WI38 (cell line): ENCODE results near the gene DPH3.
A peak's percentile ranks its signal among the peaks of the same experiment; 100 is the strongest.

Source experiments
- H3K4me3 ChIP-seq: 2 replicates; pipeline ENCODE4 v1.5.1; 2011; ENCODE audit warnings: low read depth, mild to moderate bottlenecking, control low read depth, low read length
- CTCF ChIP-seq: IDR thresholded peaks from 2 replicates; pipeline ENCODE4 v1.5.1; 2012; ENCODE audit warnings: low read depth, mild to moderate bottlenecking, control low read depth, low read length

Gene DPH3

GRCh38 chr3:16264174-16264707 is 502 bp downstream of the DPH3 start:
- peak overlapping the region; percentile 82 for H3K4me3 ChIP-seq
- no peak for TF ChIP-seq CTCF

GRCh38 chr3:16262174-16262573 is 2.6 kb downstream of the DPH3 start:
- no peak for TF ChIP-seq CTCF
- H3K4me3 ChIP-seq, result no peak overlapping the region

- no peak for TF ChIP-seq CTCF
- H3K4me3 ChIP-seq, result no peak overlapping the region
These were observed 4.7 kb downstream of the DPH3 start for GRCh38 chr3:16260046-16260445.

GRCh38 chr3:16258866-16259265 is 5.9 kb downstream of the DPH3 start:
- no peak for TF ChIP-seq CTCF

GRCh38 chr3:16258177-16258576 is 6.6 kb downstream of the DPH3 start:
- H3K4me3 ChIP-seq, result no peak overlapping the region
- no peak for TF ChIP-seq CTCF

More at GRCh38 chr3:16258866-16259265, 5.9 kb downstream of the DPH3 start:
- H3K4me3 ChIP-seq, result no peak overlapping the region

GRCh38 chr3:16257309-16257708 is 7.4 kb downstream of the DPH3 start:
- no peak for TF ChIP-seq CTCF

GRCh38 chr3:16255726-16256125 is 9.0 kb downstream of the DPH3 start:
- no peak overlapping the region for H3K4me3 ChIP-seq
- TF ChIP-seq CTCF, result no peak

More at GRCh38 chr3:16257309-16257708, 7.4 kb downstream of the DPH3 start:
- H3K4me3 ChIP-seq, result no peak overlapping the region
